ENCODE measurements around the gene C20orf144.

Gene C20orf144

GRCh38 chr20:33650111-33650752 lies 11.9 kb upstream of the C20orf144 start:
- no peak for DNase-seq

- no peak for DNase-seq
Measured at GRCh38 chr20:33650753-33651561, 11.2 kb upstream of the C20orf144 start.

DNA sequence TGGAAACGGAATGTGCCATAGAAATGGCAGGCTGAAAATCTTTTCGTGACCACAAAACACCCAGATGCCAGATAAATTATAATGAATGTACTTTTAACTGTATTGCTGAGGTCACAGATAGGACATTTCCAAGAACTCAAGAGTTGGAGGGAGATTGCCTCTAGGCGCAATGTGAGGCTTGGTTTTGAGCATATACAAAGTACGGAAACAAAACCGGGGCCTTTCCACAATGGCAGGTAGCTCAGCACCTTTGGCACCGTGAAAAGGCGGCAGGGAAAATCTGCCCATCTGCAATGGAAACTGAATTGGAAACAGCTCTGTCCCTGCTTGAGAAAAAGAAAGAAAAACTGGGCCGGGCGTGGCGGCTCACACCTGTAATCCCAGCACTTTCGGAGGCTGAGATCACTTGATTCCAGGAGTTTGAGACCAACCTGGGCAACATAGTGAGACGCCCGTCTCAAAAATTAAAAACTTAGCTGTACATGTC lies 10.5 kb upstream of the C20orf144 start:
- DNase-seq, result no peak

- peak; percentile 63 for DNase-seq
Measured at GRCh38 chr20:33653218-33653899, 8.8 kb upstream of the C20orf144 start.

- no peak for DNase-seq
Measured at GRCh38 chr20:33653900-33654596, 8.1 kb upstream of the C20orf144 start.

DNA sequence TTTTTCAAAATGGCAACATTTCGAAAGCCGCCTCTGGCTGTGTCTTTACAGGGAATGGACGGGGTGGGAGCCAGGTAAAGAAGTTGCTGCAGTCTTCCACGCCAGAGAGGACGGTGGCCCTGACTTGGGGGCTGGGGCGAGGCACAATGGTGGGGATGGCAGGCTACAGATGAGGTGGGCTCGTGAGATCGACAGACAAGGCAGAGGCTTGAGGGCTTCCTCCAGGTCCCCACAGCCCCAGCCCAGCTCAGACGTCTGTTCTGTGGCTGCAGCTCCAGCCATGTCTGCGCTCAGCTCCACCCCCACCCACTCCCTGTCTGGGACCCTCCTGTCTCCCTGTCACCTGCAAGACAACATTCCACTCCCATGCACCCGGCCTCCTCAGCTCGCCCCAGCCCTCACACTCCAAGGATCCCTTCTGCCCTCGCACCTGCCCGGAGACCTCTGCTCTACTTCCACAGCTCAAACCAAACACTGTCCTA lies 7.4 kb upstream of the C20orf144 start:
- no peak for DNase-seq

GRCh38 chr20:33655164-33655563 lies 7.0 kb upstream of the C20orf144 start:
- no peak for DNase-seq

- DNase-seq, result no peak
Measured at GRCh38 chr20:33656010-33656782, 5.9 kb upstream of the C20orf144 start.

DNA sequence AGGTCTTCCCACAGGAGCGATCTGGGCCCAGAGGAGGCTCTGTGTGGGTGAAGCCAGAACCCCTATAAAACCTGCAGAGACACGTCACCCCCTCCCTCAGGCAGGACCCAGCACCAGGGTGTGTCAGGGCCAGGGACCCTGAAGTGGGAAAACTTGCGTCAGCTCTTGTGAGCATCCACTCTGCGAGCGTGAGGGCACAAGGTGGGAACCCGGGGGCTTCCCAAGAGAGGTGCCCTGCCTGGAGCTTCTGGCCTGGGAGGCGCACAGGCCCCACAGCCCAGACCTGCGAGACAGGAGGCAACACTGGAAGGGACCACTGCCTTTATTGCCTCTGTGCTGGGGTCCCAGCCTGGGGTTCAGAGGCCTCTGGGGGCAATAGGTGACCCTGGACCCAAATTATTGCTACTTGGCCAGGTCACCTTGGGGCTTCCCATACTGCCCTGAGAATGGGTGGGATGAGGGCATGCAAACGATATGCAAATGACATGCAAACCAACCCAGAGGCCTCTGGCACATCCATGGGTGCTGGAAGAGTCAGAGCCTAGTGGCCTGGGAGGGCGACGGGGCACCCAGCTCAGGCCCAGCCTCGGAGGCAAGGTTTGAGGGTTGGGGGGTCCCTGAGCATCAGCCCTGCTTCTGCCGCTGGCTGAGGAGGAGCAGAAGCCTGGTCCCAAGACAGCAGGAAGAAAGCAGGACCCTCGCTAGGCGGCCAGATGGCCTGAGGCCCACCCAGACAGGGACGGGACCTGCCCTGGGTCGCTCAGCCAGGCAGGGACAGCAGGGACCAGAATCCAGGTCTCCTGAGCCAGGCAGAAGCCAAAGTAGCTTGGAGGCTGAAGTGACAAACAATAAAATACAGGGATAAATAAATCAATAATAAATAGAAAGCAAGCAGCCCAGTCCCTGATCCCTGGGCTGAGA lies 5.1 kb upstream of the C20orf144 start:
- DNase-seq, result no peak

- no peak for DNase-seq
Measured at GRCh38 chr20:33657704-33658095, 4.4 kb upstream of the C20orf144 start.

GRCh38 chr20:33658510-33658909 lies 3.6 kb upstream of the C20orf144 start:
- DNase-seq, result no peak

DNA sequence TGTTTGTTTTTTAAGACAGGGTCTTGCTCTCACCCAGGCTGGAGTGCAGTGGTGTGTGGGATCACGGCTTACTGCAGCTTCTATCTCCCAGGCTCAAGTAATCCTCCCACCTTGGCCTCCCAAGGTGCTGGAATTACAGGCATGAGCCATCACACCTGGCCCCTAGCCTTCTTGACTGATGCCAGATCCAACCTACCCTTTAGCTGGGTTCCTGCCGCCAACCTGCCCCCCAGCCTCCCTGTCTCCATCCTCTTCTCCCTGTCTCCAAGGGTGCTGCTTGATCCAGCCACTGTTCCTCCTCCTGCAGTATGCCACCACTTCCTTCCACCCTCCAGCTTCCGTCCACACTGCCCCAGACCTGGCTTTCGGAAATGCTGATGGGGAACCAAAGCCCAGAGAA lies 3.2 kb upstream of the C20orf144 start:
- no peak for DNase-seq

DNA sequence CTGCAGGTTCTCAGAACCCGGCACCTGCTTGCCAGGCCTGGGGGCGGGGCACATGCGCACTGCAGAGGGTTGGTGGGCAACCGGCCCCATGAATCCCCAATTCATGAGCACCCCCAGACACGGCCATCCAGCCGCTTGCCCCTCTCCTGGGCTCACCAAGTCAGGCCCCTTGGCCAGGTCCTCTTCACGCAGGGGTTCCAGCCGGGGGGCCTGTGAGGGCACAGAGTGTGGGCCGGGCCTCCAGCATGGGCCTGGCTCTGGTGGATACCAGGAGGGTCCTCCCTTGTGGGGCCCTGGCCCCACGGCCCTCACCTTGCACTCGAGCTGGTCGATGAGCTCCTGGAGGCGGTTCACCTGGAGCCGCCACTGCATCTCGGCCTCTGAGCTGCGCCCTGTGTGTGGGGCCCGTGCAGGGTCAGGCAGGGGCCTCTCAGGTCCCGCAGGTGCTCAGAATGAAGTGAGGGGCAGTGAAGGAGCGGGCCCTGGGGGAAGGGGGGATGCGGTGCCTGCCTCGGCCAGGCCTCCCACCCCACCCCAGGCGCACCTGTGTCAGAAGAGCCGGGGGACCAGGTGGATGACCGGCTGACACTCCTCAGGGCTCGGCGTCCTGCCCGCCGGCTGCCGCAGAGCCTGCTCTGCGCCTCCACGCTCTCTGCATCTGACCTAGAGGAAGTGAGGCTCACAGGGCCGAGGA lies 2.6 kb upstream of the C20orf144 start:
- DNase-seq, result no peak

GRCh38 chr20:33660035-33660684 lies 2.0 kb upstream of the C20orf144 start:
- DNase-seq, result no peak

- no peak for DNase-seq
Measured at GRCh38 chr20:33660685-33661058, 1.5 kb upstream of the C20orf144 start.

DNA sequence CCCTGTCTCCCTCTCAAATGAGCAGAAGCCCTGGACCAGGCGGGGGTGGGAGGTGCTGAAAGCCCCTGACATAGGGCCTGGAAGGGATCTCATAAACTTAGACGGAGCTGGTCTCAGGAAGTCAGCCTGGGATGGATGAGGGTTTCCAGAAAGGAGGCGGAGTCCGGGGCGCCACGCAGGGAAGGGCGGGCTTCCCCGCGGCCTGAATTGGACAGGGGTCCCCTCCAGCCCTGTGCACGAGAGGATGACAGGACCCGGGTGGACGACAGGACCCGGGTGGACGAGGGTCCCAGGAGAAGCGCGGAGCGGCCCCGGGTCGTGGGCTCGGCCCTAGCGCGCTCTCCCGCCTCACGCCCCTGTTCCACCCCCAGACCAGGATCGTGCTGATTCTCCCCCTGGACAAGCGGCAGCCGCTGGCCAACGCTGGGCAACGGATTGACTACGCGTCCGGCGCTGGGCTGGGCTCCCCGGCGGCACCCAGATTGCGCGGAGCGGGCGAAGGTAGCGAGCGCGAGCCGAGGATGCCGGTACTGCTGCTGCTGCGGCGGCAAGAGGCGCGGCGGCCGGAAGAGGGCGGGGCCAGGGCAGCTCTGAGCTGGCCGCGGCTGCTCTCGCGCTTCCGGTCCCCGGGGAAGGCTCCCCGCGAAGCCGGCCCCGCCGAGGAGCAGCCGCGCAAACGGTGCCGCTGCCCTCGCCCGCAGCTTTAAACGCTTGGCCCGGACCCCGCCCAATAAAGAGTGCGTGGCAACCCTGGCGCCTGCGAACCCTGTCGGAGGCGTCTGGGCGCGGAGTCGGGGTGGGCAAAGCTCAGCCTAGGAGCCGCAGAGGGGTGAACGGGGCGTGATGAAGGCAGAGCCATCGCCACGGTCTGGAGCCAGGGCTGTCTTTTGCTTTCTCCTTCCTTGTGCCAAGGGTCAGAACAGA lies 1.3 kb downstream of the C20orf144 start:
- peak; percentile 70 for DNase-seq

GRCh38 chr20:33664085-33664761 lies 2.1 kb downstream of the C20orf144 start:
- no peak for DNase-seq

GRCh38 chr20:33664762-33665144 lies 2.6 kb downstream of the C20orf144 start:
- DNase-seq, result peak; percentile 9
